ENCODE results near the gene FGR. TPM values are rescaled to one million over a fixed set of nuclear protein-coding genes. Genes with fewer than 3 reads are reported as not detected.
"Not testable (repeated sequence)": the region's sequence is repeated elsewhere in the genome, so short reads cannot be mapped to it uniquely, and the experiment has no call there.

Gene FGR
- total RNA-seq, result 0.21 and 0.27 TPM in 2 replicates

DNA sequence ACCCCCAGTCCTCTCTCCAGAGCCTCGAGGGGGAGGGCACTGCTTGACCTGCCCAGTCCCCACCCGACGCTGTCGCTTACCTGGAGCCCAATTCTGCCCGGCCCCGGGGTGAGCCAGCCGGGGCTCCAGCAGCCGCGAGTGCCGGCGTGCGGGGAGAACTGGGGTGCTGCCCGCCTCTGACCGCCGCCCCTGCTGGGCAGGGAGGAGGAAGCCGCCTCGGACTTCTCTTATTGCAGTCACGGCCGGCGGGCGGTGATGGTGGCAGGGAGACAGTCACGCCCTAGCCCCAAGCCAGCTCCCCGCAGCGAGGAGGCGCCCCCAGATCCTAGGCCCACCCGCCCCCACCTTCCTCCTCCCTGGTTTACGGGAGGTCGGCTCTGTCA is at the start of gene FGR:
TSS of gene FGR (minus strand) at position 201 of the 383 bp plus-strand sequence. CDS start 11,269 bp downstream, outside the sequence.
- H3K4me1 Mint-ChIP-seq (ENCODE audit: low read depth), result peaks cover 65% of the 10 kb centered on the region
- H3K27me3 Mint-ChIP-seq (ENCODE audit: insufficient read depth), result no peaks in the 10 kb centered on the region
- no peaks in the 10 kb centered on the region for H3K36me3 Mint-ChIP-seq (ENCODE audit: low read depth)
- H3K27ac Mint-ChIP-seq, result peak within 1 kb of the TSS; percentile 80
- H3K4me3 Mint-ChIP-seq, result peak within 1 kb of the TSS; percentile 65
- DNase-seq (ENCODE audit: low spot score), result no peak
- intact Hi-C loops (cut with micrococcal nuclease), result no loop called here
- H3K9me3 Mint-ChIP-seq, result no peaks in the 10 kb centered on the region

DNA sequence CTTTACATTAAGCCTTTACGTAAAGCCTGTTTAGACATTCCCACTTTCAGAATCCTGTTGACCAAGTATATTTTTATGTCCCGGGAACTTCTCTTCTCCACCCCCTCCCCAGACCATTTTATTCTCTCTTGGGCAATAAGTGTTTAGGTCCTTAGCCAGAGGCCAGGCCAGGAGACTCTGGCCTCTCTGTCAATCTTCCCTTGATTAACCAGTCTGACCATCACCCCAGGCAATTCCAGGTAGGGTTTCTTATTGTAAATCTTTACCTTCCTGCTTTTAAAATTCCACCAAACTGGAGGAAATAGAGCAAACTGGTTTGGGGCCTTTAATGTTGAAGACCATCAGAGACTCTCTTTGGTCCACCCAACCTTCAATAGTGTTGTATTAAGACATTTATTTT is 49.2 kb upstream of the FGR start:
- H3K36me3 Mint-ChIP-seq (ENCODE audit: low read depth), result peaks cover 2% of the 10 kb centered on the region
- intact Hi-C loops (cut with micrococcal nuclease), result no loop called here
- no peak overlapping the region for H3K27ac Mint-ChIP-seq
- H3K27me3 Mint-ChIP-seq (ENCODE audit: insufficient read depth), result peaks cover 2% of the 10 kb centered on the region
- H3K4me1 Mint-ChIP-seq (ENCODE audit: low read depth), result peaks cover 3% of the 10 kb centered on the region
- H3K4me3 Mint-ChIP-seq, result no peak overlapping the region
- no peak for DNase-seq (ENCODE audit: low spot score)
- peaks cover 28% of the 10 kb centered on the region for H3K9me3 Mint-ChIP-seq

DNA sequence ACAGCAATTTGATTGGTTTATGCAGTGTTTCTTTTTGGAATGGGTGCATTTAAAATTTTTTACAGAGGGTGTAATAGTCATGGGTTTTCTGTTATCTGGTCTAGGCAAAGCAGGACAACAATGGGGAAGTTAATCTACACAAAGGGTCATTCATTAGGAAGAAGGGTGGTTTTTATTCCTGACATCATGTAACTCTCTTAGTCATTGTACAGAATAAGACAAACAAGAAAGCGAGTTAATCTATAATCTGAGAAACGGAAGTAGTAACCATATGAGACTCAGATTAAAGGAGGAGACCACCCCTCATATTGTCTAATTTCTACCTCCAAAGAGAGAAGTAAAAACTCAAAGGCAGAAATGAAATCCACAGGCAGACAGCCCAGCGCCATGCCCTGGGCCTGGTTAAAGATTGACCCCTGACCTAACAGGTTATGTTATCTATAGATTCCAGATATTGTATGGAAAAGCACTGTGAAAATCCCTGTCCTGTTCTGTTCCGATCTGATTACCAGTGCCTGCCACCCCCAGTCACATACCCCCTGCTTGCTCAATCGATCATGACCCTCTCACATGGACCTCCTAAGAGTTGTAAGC is 47.5 kb upstream of the FGR start:
- no peak overlapping the region for H3K27ac Mint-ChIP-seq
- DNase-seq (ENCODE audit: low spot score), result no peak
- peaks cover 2% of the 10 kb centered on the region for H3K27me3 Mint-ChIP-seq (ENCODE audit: insufficient read depth)
- peaks cover 2% of the 10 kb centered on the region for H3K36me3 Mint-ChIP-seq (ENCODE audit: low read depth)
- no peak overlapping the region for H3K4me3 Mint-ChIP-seq
- H3K9me3 Mint-ChIP-seq, result peaks cover 33% of the 10 kb centered on the region
- intact Hi-C loops (cut with micrococcal nuclease), result no loop called here
- H3K4me1 Mint-ChIP-seq (ENCODE audit: low read depth), result no peaks in the 10 kb centered on the region

DNA sequence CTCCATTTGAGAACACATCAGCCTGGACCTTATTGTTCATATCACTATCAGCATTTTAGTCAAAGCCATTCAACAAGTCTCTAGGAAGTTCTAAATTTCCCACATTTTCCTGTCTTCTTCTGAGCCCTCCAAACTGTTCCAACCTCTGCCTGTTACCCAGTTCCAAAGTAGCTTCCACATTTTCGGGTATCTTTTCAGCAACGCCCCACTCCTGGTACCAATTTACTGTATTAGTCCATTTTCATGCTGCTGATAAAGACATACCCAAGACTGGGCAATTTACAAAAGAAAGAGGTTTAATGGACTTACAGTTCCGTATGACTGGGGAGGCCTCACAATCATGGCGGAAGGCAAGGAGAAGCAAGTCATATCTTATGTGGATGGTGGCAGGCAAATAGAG is 46.6 kb upstream of the FGR start:
- H3K4me1 Mint-ChIP-seq (ENCODE audit: low read depth); intact Hi-C loops (cut with micrococcal nuclease); H3K4me3 Mint-ChIP-seq; H3K27me3 Mint-ChIP-seq (ENCODE audit: insufficient read depth); H3K27ac Mint-ChIP-seq; H3K36me3 Mint-ChIP-seq (ENCODE audit: low read depth); DNase-seq (ENCODE audit: low spot score): not testable (repeated sequence)
- peaks cover 33% of the 10 kb centered on the region for H3K9me3 Mint-ChIP-seq

DNA sequence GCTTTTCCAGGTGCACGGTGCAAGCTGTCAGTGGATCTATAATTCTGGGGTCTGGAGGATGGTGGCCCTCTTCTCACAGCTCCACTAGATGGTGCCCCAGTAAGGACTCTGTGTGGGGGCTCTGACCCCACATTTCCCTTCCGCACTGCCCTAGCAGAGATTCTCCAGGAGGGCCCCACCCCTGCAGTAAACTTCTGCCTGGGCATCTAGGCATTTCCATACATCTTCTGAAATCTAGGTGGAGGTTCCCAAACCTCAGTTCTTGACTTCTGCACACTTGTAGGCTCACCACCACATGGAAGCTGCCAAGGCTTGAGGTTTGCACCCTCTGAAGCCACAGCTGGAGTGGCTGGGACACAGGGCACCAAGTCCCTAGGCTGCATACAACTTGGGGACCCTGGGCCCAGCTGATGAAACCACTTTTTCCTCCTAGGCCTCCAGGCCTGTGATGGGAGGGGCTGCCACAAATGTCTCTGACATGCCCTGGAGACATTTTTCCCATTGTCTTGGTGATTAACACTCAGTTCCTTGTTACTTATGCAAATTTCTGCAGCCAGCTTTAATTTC is 45.3 kb upstream of the FGR start:
- peaks cover 33% of the 10 kb centered on the region for H3K9me3 Mint-ChIP-seq
- DNase-seq (ENCODE audit: low spot score); H3K27me3 Mint-ChIP-seq (ENCODE audit: insufficient read depth); H3K4me3 Mint-ChIP-seq; H3K27ac Mint-ChIP-seq; H3K36me3 Mint-ChIP-seq (ENCODE audit: low read depth); intact Hi-C loops (cut with micrococcal nuclease); H3K4me1 Mint-ChIP-seq (ENCODE audit: low read depth): not testable (repeated sequence)

DNA sequence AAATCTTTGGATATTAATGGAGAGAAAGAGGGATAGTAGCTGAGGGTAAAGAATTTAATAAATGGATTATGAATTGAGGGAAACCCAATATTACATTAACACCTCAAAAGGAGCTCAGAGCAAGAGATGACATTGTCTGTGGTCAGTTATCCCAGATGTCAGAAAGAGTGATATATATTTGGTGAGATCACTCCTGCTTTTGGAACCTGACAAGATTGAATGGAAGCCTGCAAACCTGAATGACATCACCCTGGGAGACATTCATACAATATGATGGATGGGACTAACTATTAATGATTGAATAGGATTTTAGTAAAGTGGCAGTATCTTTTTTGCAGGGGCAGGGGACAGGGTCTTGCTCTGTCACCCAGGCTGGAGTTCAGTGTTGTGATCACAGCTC is 43.8 kb upstream of the FGR start:
- Mint-ChIP-seq H3K9me3 (peaks cover 33% of the 10 kb centered on the region), H3K36me3 (ENCODE audit: low read depth) (peaks cover 2% of the 10 kb centered on the region), H3K27ac (no peak overlapping the region), H3K4me3 (no peak overlapping the region), H3K27me3 (ENCODE audit: insufficient read depth) (peaks cover 2% of the 10 kb centered on the region), H3K4me1 (ENCODE audit: low read depth) (no peaks in the 10 kb centered on the region)
- intact Hi-C loops (cut with micrococcal nuclease), result no loop called here
- no peak for DNase-seq (ENCODE audit: low spot score)

DNA sequence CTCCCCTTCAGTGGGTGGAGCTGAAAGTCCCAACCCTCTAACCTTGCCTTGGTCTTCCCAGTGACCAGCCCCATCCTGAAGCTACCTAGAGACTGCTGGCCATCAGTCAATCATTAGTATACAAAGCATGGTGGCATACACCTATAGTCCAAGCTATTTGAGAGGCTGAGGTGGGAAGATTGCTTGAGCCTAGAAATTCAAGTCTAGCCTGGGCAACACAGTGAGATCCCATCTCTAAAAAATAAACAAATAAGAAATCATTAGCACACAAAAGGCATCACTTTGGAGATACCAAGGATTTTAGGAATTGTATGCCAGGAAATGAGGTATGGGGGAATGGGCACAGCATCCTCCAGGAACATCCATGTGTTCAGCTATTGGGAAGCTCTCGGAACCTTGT is 41.4 kb upstream of the FGR start:
- intact Hi-C loops (cut with micrococcal nuclease), result no loop called here
- Mint-ChIP-seq H3K27ac (no peak overlapping the region), H3K9me3 (peaks cover 19% of the 10 kb centered on the region), H3K4me1 (ENCODE audit: low read depth) (peaks cover 7% of the 10 kb centered on the region), H3K36me3 (ENCODE audit: low read depth) (no peaks in the 10 kb centered on the region), H3K4me3 (no peak overlapping the region), H3K27me3 (ENCODE audit: insufficient read depth) (no peaks in the 10 kb centered on the region)
- DNase-seq (ENCODE audit: low spot score), result no peak

DNA sequence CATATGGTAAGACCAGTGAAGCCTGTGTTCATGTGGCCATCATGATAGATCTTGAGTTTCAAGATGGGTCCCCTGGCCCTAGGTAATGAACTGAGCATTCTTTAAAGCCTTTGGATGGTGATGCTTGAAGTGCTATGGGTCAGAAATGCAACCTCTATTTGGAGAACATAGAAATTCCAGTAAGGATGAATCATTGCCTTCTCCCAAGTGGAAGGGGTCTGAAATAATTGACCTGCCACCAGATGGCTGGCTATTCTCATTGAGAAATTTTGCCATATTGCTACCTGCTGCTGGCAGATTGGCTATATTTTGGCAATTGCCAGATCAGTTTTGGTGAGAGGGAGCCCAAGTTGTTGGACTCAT is 37.7 kb upstream of the FGR start:
- Mint-ChIP-seq H3K27me3 (ENCODE audit: insufficient read depth) (no peaks in the 10 kb centered on the region), H3K9me3 (no peaks in the 10 kb centered on the region), H3K36me3 (ENCODE audit: low read depth) (peaks cover 3% of the 10 kb centered on the region), H3K4me1 (ENCODE audit: low read depth) (peaks cover 35% of the 10 kb centered on the region), H3K4me3 (peak overlapping the region; percentile 94), H3K27ac (no peak overlapping the region)
- intact Hi-C loops (cut with micrococcal nuclease), result loop anchor here (1.0 to 2.0 kb wide), 5 partner anchors 12 to 182 kb away; partner anchors contain the start of genes FAM76A, PPP1R8, STX12 and WASF2
- DNase-seq (ENCODE audit: low spot score), result no peak

DNA sequence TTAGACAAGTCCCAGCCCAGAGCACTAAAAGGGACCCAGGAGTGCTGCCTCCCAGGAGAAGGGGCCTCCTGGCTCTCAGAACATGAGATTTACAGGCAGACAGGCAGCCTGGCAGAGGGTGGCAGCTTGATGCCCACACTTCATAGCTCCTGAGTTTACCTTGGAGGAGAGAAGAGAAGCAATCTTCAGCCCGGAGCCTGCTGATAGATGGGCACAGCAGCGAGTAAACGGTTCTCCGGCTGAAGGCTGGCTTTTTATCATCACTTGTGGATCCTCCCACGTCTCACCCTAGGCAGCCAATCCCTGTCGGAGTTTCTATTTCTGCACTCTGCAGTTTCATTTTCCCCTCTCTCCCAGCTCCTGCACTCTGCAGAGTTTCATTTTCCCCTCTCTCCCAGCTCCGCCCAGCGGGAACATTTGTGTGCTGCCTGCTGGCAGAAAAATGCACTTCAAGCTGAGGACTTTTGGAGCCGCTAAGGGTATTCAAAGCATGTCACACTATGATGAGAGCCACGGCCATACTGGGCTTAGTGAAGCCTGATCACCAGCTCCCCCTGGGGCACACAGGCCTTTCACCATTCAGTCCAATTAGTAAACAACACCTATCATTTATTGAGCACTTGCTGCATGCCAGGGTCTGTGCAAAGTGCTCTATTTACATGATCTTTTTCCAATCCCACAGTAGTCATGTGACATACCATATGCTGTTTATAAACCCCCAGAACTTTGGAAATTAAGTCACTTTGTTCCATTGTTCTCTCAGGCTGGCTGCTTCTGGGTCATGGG is 37.2 kb upstream of the FGR start, which contains the start of gene IFI6:
TSS of gene IFI6 (minus strand) at position 229 of the 786 bp plus-strand sequence. CDS start 2,878 bp downstream, outside the sequence.
- peak; percentile 84 for DNase-seq (ENCODE audit: low spot score)
- Mint-ChIP-seq H3K9me3 (no peaks in the 10 kb centered on the region), H3K36me3 (ENCODE audit: low read depth) (peaks cover 7% of the 10 kb centered on the region), H3K4me1 (ENCODE audit: low read depth) (peaks cover 40% of the 10 kb centered on the region), H3K4me3 (peak within 1 kb of the TSS; percentile 94), H3K27me3 (ENCODE audit: insufficient read depth) (no peaks in the 10 kb centered on the region), H3K27ac (peak within 1 kb of the TSS; percentile 90)
- intact Hi-C loops (cut with micrococcal nuclease), result loop anchor here (1.0 to 2.0 kb wide), 6 partner anchors 12 to 220 kb away; partner anchors contain the start of genes FAM76A, PPP1R8, STX12 and WASF2

DNA sequence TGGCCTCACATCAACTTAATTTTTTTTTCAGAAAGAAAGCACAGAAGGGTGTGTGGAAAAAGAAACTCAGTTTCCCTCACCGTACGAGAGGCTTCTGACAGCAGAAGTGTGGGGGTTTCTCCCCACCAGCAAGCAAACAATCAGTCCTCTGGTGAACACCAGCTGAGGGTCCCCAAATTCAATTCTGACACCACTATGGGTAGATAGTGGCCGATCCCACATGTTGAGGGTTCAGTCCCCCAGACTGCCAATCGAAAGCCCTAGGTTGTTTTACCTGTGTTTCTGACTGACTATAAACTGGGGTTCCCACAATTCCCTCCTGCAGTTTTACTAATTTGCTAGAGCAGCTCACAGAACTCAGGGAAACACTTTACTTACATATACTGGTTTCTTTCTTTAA is 34.9 kb upstream of the FGR start:
- H3K4me3 Mint-ChIP-seq, result peak overlapping the region; percentile 76
- H3K9me3 Mint-ChIP-seq, result no peaks in the 10 kb centered on the region
- no peak for DNase-seq (ENCODE audit: low spot score)
- peaks cover 23% of the 10 kb centered on the region for H3K36me3 Mint-ChIP-seq (ENCODE audit: low read depth)
- intact Hi-C loops (cut with micrococcal nuclease), result loop anchor here (1.0 kb wide), 2 partner anchors 49 to 56 kb away; no protein-coding TSS in a partner anchor
- H3K27ac Mint-ChIP-seq, result no peak overlapping the region
- peaks cover 44% of the 10 kb centered on the region for H3K4me1 Mint-ChIP-seq (ENCODE audit: low read depth)
- H3K27me3 Mint-ChIP-seq (ENCODE audit: insufficient read depth), result no peaks in the 10 kb centered on the region

DNA sequence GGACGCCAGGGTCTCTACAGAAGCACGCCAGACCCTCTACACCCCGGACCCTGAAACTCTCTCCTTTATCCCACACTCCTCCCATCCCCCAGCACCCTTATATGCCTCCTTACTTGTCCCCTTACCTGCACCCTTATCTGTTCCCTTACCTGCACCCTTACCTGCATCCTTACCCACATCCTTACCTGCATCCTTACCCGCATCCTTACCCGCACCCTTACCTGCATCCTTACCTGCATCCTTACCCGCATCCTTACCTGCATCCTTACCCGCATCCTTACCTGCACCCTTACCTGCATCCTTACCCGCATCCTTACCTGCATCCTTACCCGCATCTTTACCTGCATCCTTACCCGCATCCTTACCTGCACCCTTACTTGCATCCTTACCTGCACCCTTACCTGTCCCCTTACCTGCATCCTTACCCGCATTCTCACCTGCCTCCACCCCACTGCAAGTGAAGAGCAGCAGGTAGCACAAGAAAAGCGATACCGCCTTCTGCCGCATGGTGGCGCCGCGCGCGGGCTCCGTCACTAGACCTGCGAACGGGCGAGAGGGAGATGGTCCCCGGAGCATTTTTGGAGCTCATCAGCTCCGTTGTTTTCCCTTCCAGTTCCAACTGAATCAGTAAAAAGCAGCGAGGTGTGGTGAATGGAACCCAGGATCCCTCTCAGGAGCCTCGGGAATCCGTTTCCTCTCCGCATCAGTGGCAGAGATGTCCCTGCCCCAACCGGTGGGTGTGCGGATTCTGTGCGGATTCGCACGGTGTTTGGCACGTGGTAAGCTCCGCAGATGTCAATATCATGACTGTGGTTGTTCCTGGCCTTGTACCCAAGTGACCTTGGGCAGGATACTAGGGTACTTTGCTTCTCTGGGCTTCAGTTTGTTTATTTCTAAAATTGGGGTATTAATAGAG is 34.1 kb upstream of the FGR start:
- Mint-ChIP-seq H3K27me3 (ENCODE audit: insufficient read depth) (no peaks in the 10 kb centered on the region), H3K4me1 (ENCODE audit: low read depth) (peaks cover 44% of the 10 kb centered on the region), H3K4me3 (peak overlapping the region; percentile 76), H3K27ac (peak overlapping the region; percentile 47), H3K36me3 (ENCODE audit: low read depth) (peaks cover 25% of the 10 kb centered on the region), H3K9me3 (no peaks in the 10 kb centered on the region)
- intact Hi-C loops (cut with micrococcal nuclease), result loop anchor here (1.0 kb wide), 2 partner anchors 50 to 57 kb away; no protein-coding TSS in a partner anchor
- DNase-seq (ENCODE audit: low spot score), result peak; percentile 77

DNA sequence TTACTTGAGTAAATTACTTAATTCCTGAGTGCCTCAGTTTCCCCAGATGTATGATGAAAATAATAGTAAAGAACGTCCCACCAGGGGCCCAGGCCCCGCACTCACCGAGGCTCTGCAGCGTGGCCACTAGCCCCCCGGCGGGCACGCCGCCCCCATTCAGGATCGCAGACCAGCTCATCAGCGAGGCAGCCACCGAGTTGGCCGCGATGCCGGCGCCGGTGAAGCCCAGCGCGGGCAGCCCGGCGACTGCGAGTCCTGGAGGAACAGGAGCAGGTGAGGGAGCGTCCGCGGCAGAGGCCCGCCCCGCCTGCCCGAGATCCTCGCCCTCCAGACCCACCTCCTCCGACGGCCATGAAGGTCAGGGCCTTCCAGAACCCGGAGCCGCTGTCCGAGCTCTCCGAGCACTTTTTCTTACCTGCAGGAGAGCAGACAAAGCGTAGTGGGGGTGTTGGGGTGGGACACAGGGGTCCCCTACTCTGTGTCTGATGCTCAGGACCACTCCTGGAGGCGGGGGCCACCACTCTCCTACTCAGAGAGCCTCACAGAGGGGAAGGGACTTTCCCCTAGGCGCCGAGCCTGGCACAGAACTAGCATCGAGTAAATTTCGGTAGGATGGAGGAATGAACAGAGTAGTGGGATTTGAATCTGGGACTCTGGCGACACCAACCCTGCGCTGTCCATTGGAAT is 33.3 kb upstream of the FGR start:
- DNase-seq (ENCODE audit: low spot score), result no peak
- H3K4me3 Mint-ChIP-seq, result no peak overlapping the region
- intact Hi-C loops (cut with micrococcal nuclease), result no loop called here
- H3K4me1 Mint-ChIP-seq (ENCODE audit: low read depth), result peaks cover 47% of the 10 kb centered on the region
- no peak overlapping the region for H3K27ac Mint-ChIP-seq
- H3K9me3 Mint-ChIP-seq, result no peaks in the 10 kb centered on the region
- H3K36me3 Mint-ChIP-seq (ENCODE audit: low read depth), result peaks cover 27% of the 10 kb centered on the region
- no peaks in the 10 kb centered on the region for H3K27me3 Mint-ChIP-seq (ENCODE audit: insufficient read depth)

All from activated T-helper 1 cell treated with anti-CD3 and anti-CD28 coated beads, Interleukin-12 subunit alpha, Interleukin-12 subunit beta, Interleukin-2, Interleukin-4 antibody, amounts not matched to agents 30 ng/mL and 10 ng/mL and 1 ng/mL, durations not matched to agents 14 hours and 24 hours and 36 hours (primary cell).